HG03571 (cell line): Measurements from ENCODE around the gene OLFM1.

Source experiments
- ATAC-seq: cut with Tn5 transposase; IDR thresholded peaks from one replicate; pipeline ENCODE4 v1.9.1; 2021; ENCODE audit not compliant: unreplicated experiment

OLFM1 gene

DNA sequence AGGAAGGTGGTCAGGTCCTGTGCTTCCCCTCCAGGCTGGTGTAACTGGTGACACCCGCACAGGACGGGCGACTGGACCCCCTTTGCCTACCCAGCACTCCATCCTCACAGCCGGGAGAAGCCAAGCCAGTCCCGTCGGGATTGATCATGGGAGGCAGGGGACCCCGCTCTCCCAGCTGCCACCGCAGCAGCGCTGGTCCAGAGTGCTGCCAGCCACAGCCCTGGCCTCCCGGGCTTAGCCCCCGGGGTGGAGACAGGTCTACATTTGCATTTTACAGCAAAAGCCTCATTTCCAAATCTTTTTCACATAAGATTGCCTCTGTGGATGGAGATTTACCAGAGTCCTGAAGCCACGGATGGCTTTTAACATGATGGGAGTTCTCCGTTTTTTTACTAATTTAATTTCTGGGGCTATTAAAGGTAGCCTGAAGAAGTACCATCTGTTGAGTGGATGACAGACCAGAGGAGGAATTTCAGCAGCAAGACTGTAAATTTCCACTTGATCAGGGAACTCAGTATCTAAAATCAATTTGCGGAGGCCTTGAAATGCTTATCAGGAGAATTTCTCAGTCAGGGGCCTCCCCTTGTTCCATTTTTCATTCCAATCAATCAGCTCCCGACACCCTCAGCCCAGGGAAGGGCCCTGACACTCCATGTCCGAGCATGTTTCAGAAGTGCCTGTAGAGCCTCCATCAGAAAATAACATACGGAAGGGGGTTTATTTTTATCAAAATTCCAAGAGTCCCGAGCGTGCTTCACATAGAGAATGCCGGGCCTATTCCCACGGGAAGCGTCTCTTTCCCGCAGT is 80.6 kb downstream of the OLFM1 start:
- no peak for ATAC-seq

DNA sequence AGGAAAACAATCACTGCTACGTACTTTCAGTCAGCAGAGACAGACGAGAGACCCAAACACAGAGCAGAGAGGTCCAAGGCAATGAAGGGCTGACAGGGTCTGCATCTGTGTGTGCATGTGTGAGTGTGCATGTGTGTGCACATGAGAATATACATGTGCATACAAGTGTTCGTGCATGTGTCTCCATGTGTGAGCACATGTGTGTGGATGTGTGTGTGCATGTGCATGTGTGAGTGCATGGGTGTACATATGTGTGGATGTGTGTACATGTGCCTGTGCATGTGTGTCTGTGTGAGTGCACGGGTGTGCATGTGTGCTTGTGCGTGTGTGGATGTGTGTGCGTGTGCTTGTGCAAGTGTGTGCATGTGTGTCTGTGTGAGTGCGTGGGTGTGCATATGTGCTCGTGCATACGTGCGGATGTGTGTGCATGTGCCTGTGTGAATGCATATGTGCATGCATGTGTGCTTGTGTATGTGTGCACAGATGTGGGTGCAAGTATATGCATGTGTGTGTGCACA is 82.3 kb downstream of the OLFM1 start:
- ATAC-seq, result no peak

DNA sequence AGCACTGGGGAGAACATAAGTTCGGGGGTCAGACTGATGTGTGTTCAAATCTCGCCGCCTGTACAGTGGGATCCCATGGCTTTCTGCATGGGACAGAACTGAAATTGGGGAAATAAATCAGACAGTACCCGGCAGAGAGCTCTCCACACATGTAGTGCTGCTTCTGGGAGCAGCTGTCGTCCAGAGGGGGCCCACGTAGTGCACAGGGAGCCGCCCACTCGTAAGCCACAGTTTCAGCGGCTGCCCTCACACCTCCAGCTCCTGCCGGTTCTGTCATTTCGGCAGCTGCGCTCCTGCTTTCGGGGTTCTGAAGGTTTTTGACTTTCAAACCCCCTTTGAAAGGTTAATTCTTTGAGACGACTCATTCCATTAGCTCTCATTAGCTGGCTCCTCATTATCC is 83.1 kb downstream of the OLFM1 start:
- ATAC-seq, result no peak
